GM12891 (cell line): ENCODE results near the gene MUTYH.
"Not testable (repeated sequence)": the region's sequence is repeated elsewhere in the genome, so short reads cannot be mapped to it uniquely, and the experiment has no call there.

Experiments
- POLR2A ChIP-seq: IDR thresholded peaks from 2 replicates; pipeline ENCODE4 v1.6.1; 2011; ENCODE audit warnings: low read depth, low read length, control low read depth
- SPI1 ChIP-seq: IDR thresholded peaks from 2 replicates; pipeline ENCODE4 v1.6.1; 2011; ENCODE audit warnings: low read depth, low read length, control low read depth
- TAF1 ChIP-seq: IDR thresholded peaks from 2 replicates; pipeline ENCODE4 v1.6.1; 2011; ENCODE audit warnings: low read depth, low read length, control low read depth

GRCh38 chr1:45286521-45286920, 53.7 kb downstream of the MUTYH start:
- TF ChIP-seq SPI1, POLR2A, TAF1: not testable (repeated sequence)
